ENCODE data around the gene STRN.
"Not testable (repeated sequence)": the region's sequence is repeated elsewhere in the genome, so short reads cannot be mapped to it uniquely, and the experiment has no call there.

The STRN gene

GRCh38 chr2:36824683-36825082 lies 141.7 kb downstream of the STRN start:
- not testable (repeated sequence) for DNase-seq

- DNase-seq = no peak
Observed at GRCh38 chr2:36824273-36824672, 142.1 kb downstream of the STRN start.

GRCh38 chr2:36823862-36824261 lies 142.5 kb downstream of the STRN start:
- no peak for DNase-seq

- peak; percentile 92 to 95 for DNase-seq
Observed at GRCh38 chr2:36820942-36821605, 145.3 kb downstream of the STRN start.

DNA sequence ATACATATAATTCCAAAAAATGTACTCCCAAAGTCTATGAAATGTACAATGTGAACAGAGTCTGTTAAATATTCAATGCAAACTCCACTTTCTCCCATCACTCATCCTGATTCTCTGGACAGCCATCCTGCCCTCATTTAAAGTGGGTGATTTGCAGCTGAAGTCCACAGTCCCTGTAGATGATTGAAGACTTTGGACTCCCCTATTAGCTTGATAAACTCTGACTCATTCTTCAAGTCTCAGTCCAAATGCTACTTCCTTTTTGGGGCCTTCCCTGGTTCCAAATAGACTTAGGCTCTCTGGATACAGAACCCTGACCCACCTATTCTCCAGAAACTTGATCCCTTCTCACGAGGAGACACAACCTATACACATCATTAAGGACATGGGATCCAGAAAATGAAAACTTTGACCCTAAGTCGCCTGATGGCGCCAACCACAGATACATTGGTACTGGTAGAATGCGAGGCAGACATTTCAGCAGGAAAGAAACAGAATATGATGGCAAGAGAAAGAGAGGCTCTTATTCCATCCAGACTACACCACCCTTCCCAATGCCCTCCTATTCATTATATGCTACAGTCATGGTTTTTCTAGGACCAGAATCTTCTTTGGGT lies 147.1 kb downstream of the STRN start:
- no peak for DNase-seq

GRCh38 chr2:36818542-36818941 lies 147.8 kb downstream of the STRN start:
- DNase-seq = no peak

- DNase-seq = no peak
Observed at GRCh38 chr2:36812196-36812595, 154.1 kb downstream of the STRN start.

GRCh38 chr2:36811071-36811470 lies 155.3 kb downstream of the STRN start:
- no peak for DNase-seq

- no peak for DNase-seq
Observed at GRCh38 chr2:36809069-36809445, 157.3 kb downstream of the STRN start.

GRCh38 chr2:36808386-36809068 lies 157.8 kb downstream of the STRN start:
- no peak for DNase-seq

DNA sequence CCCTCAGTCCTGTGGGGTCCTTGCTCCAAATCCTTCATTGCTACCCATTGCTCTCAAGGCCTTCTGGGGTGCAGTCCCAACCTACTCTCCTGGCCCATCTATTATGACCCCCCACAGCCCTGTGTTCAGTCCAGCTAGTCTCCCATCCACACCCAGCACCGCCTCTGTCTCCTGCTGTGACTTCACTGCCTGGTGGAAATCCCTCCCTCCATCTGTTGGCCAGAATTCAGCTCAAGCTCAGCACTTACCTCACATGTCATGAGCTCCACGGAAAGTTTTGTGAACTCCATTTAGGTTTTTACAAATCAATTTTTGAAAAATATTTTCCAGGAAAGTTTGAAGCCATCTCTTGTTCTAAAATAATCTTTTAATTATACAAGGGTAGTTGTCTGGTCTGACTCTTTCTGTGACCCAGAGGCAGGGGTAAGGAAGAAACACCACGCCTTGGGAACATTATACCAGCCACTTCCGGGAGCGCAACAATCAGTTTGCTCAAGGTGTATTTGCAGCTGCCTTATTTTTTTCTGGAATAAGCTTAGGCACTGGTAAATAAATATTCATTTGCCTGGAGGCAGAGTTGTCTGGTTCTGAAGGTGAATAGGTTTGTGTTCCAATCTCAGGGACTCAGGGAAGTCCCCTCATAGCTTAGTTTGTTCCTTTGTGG lies 159.0 kb downstream of the STRN start:
- no peak for DNase-seq

DNA sequence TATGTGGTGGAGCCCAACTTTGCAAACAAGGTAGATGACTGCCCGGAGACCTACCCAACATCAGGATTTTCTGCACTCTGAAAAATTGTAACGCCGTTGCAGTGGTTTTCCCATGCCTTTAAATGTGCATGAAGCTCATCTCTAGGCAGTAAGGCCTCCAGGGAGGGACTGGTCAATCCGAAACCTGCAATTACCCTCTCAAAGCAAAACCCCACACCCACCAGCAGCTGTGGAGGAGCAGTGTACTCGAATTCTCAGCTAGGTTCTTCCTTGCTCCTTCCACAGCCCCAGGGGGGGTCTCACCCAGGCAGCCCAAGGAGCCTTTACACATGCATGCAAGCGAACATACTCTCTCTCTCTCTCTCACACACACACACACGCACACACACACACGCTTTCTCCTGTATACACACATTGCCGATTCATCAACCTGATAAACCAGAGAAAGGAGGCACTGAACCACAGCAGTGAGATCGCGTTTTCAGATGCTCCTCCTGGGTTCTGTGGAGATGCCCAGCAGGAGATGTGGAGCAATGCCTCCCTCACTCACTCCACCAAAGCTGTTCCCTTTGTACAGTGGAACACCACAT lies 160.6 kb downstream of the STRN start:
- no peak for DNase-seq

GRCh38 chr2:36802952-36803351 lies 163.4 kb downstream of the STRN start:
- no peak for DNase-seq

DNA sequence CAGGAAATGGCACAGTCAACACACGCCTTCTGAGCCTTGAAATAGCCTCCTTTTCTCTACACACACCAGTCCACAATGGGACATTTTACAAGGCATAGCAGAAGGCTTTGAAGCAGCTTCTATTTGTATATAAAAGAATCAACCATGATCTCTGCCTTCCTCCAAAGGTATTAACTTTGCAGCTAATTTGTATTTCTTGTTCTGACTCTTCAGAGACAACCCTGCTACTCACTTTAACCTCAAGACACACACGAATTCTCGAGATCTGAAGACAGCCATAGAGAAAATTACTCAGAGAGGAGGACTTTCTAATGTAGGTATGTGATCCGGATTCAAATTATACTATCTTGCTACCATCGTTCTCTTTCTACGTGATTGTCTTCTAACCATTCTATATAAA lies 165.2 kb downstream of the STRN start:
- no peak for DNase-seq

DNA sequence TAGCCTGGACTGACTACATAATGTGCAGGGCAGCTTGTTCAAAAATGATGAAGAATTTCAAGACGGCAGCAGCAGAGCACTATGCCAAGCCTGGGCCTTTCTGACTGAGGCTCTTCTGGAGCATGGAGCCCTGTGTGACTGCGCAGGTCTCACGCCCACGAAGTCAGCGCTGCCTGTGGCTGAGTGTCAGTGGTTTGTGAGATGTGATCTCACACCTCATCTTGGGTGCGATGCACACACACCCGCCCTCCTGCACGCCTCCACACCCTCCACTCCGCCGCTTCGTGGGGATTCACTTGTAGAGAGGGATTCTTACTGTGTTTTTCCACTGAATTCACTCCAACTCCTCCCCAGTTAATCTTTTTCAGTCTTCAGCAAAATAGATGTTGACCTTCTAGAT lies 166.0 kb downstream of the STRN start:
- DNase-seq = no peak

GRCh38 chr2:36798724-36799123 lies 167.6 kb downstream of the STRN start:
- no peak for DNase-seq

- DNase-seq = no peak
Observed at GRCh38 chr2:36797324-36798070, 168.8 kb downstream of the STRN start.
